GM18507 (cell line): ENCODE data around the gene UVRAG.
"Not testable (repeated sequence)": the region's sequence is repeated elsewhere in the genome, so short reads cannot be mapped to it uniquely, and the experiment has no call there.

ENCODE experiments used
- DNase-seq: peaks from one replicate; pipeline ENCODE4 v3.0.0; 2011; ENCODE audit warnings: low read depth; ENCODE audit not compliant: insufficient read length; ENCODE audit errors: extremely low spot score
- FAIRE-seq: peaks from 2 replicates; lab custom pipeline; 2011; peaks lifted over from hg19 to GRCh38; lab: Jason Lieb, UNC

Gene UVRAG

GRCh38 chr11:76076253-76076652 lies 261.2 kb downstream of the UVRAG start:
- FAIRE-seq, DNase-seq: not testable (repeated sequence)

- FAIRE-seq: no peak
- no peak for DNase-seq
Observed at GRCh38 chr11:76076749-76077148, 261.7 kb downstream of the UVRAG start.

- DNase-seq (no peak), FAIRE-seq (no peak)
Observed at GRCh38 chr11:76077575-76078150, 262.7 kb downstream of the UVRAG start.

GRCh38 chr11:76081084-76081483 lies 266.1 kb downstream of the UVRAG start:
- not testable (repeated sequence) for FAIRE-seq, DNase-seq

- FAIRE-seq (no peak), DNase-seq (no peak)
Observed at GRCh38 chr11:76083563-76084451, 268.8 kb downstream of the UVRAG start.

GRCh38 chr11:76085270-76085669 lies 270.3 kb downstream of the UVRAG start:
- DNase-seq: no peak
- FAIRE-seq: no peak

GRCh38 chr11:76086743-76087635 lies 272.0 kb downstream of the UVRAG start:
- FAIRE-seq: no peak
- DNase-seq: no peak

- FAIRE-seq (no peak), DNase-seq (no peak)
Observed at GRCh38 chr11:76087749-76088148, 272.7 kb downstream of the UVRAG start.

- FAIRE-seq (no peak), DNase-seq (no peak)
Observed at GRCh38 chr11:76088511-76088910, 273.5 kb downstream of the UVRAG start.

- no peak for DNase-seq
- FAIRE-seq: no peak
Observed at GRCh38 chr11:76090174-76090573, 275.2 kb downstream of the UVRAG start.

- FAIRE-seq (no peak), DNase-seq (no peak)
Observed at GRCh38 chr11:76090821-76091220, 275.8 kb downstream of the UVRAG start.

GRCh38 chr11:76094740-76095139 lies 279.7 kb downstream of the UVRAG start:
- DNase-seq (no peak), FAIRE-seq (no peak)

- no peak for DNase-seq
Observed at GRCh38 chr11:76095891-76096290, 280.9 kb downstream of the UVRAG start.

GRCh38 chr11:76096552-76096951 lies 281.5 kb downstream of the UVRAG start:
- DNase-seq (no peak), FAIRE-seq (no peak)

More at GRCh38 chr11:76095891-76096290, 280.9 kb downstream of the UVRAG start:
- no peak for FAIRE-seq

- no peak for DNase-seq
Observed at GRCh38 chr11:76102802-76103201, 287.8 kb downstream of the UVRAG start.

GRCh38 chr11:76103460-76103859 lies 288.4 kb downstream of the UVRAG start:
- no peak for FAIRE-seq
- DNase-seq: no peak

More at GRCh38 chr11:76102802-76103201, 287.8 kb downstream of the UVRAG start:
- no peak for FAIRE-seq

GRCh38 chr11:76104285-76104684 lies 289.3 kb downstream of the UVRAG start:
- FAIRE-seq: no peak
- DNase-seq: no peak

- no peak for DNase-seq
- no peak for FAIRE-seq
Observed at GRCh38 chr11:76105637-76106036, 290.6 kb downstream of the UVRAG start.

- FAIRE-seq: no peak
Observed at GRCh38 chr11:76107971-76108370, 293.0 kb downstream of the UVRAG start.

GRCh38 chr11:76114238-76114637 lies 299.2 kb downstream of the UVRAG start:
- DNase-seq: no peak
- no peak for FAIRE-seq

More at GRCh38 chr11:76107971-76108370, 293.0 kb downstream of the UVRAG start:
- DNase-seq: no peak
